Measurements from ENCODE around the gene VWA8.
"Not testable (repeated sequence)": the region's sequence is repeated elsewhere in the genome, so short reads cannot be mapped to it uniquely, and the experiment has no call there.

The VWA8 gene

GRCh38 chr13:41652735-41653361 lies 308.1 kb downstream of the VWA8 start:
- TF ChIP-seq, protein P1, sequence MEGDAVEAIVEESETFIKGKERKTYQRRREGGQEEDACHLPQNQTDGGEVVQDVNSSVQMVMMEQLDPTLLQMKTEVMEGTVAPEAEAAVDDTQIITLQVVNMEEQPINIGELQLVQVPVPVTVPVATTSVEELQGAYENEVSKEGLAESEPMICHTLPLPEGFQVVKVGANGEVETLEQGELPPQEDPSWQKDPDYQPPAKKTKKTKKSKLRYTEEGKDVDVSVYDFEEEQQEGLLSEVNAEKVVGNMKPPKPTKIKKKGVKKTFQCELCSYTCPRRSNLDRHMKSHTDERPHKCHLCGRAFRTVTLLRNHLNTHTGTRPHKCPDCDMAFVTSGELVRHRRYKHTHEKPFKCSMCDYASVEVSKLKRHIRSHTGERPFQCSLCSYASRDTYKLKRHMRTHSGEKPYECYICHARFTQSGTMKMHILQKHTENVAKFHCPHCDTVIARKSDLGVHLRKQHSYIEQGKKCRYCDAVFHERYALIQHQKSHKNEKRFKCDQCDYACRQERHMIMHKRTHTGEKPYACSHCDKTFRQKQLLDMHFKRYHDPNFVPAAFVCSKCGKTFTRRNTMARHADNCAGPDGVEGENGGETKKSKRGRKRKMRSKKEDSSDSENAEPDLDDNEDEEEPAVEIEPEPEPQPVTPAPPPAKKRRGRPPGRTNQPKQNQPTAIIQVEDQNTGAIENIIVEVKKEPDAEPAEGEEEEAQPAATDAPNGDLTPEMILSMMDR (IDR thresholded peaks at IDR 0.05; ENCODE audit: low read depth, low read length, missing control alignments) = peak; percentile 36
- H3K4me3 ChIP-seq (replicated peaks; ENCODE audit: low read depth, low read length) = no peak overlapping the region
- no peak for DNase-seq (ENCODE audit: extremely low read depth, low read depth)

GRCh38 chr13:41651413-41652058 lies 309.4 kb downstream of the VWA8 start:
- DNase-seq (ENCODE audit: extremely low read depth, low read depth) = no peak
- TF ChIP-seq, protein P1 (IDR thresholded peaks at IDR 0.05; ENCODE audit: low read depth, low read length, missing control alignments) = no peak

GRCh38 chr13:41650706-41651105 lies 310.2 kb downstream of the VWA8 start:
- no peak overlapping the region for H3K4me3 ChIP-seq (replicated peaks; ENCODE audit: low read depth, low read length)
- no peak for DNase-seq (ENCODE audit: extremely low read depth, low read depth)
- TF ChIP-seq, protein P1 (IDR thresholded peaks at IDR 0.05; ENCODE audit: low read depth, low read length, missing control alignments) = no peak

More at GRCh38 chr13:41651413-41652058, 309.4 kb downstream of the VWA8 start:
- H3K4me3 ChIP-seq (replicated peaks; ENCODE audit: low read depth, low read length) = no peak overlapping the region

DNA sequence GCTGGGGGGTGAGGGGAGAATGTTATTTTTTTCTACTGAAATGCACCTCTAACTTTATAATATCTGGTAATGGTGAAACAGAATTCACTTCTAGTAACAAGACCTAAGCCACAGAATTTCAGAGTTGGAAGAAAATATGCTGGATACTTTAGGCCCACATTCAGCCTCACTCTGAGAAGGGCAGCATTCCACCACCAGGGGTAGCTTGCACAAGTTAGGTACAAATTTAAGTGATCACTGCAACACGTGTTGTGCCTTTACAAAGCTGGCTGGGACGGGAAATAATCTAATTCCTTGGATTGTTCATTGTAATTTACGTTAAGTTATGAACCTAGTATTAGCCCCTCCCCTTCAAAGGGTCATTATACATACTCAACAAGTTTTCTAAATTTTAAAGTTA lies 311.2 kb downstream of the VWA8 start:
- TF ChIP-seq, protein P1 (IDR thresholded peaks at IDR 0.05; ENCODE audit: low read depth, low read length, missing control alignments) = peak; percentile 39
- DNase-seq (ENCODE audit: extremely low read depth, low read depth) = no peak
- H3K4me3 ChIP-seq (replicated peaks; ENCODE audit: low read depth, low read length) = no peak overlapping the region

GRCh38 chr13:41648314-41648935 lies 312.5 kb downstream of the VWA8 start:
- no peak overlapping the region for H3K4me3 ChIP-seq (replicated peaks; ENCODE audit: low read depth, low read length)
- no peak for DNase-seq (ENCODE audit: extremely low read depth, low read depth)
- TF ChIP-seq, protein P1 (IDR thresholded peaks at IDR 0.05; ENCODE audit: low read depth, low read length, missing control alignments) = no peak

DNA sequence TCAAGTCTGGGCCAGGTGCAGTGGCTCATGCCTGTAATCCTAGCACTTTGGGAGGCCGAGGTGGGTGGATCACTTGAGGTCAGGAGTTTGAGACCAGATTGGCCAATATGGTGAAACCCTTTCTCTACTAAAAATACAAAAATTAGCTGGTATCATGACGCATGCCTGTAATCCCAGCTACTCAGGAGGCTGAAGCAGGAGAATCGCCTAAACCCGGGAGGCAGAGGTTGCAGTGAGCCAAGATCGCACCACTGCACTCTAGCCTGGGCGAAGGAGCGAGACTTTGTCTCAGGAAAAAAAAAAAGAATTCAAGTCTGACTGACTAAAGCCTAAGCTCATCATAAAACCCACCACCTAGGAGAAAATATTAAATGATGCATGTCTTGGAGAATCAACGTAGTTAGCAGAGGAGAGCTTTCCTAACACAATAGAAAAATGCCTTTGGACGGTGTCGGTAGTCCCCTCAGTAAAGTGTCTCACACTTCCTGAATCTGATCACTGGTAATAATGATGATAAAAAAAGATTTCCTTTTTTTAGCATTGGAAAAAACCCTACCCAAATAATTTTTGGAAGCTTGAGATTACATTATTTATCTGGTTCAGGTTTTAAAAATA lies 313.1 kb downstream of the VWA8 start:
- not testable (repeated sequence) for DNase-seq (ENCODE audit: extremely low read depth, low read depth); H3K4me3 ChIP-seq (replicated peaks; ENCODE audit: low read depth, low read length)

- DNase-seq (ENCODE audit: extremely low read depth, low read depth) = peak; percentile 38
- H3K4me3 ChIP-seq (replicated peaks; ENCODE audit: low read depth, low read length) = no peak overlapping the region
- TF ChIP-seq, protein P1 (IDR thresholded peaks at IDR 0.05; ENCODE audit: low read depth, low read length, missing control alignments) = no peak
Measured at GRCh38 chr13:41645331-41645730, 315.6 kb downstream of the VWA8 start.

Data from HFF-Myc (cell line).